Measurements from ENCODE around the gene UBAP1L.

Gene UBAP1L

DNA sequence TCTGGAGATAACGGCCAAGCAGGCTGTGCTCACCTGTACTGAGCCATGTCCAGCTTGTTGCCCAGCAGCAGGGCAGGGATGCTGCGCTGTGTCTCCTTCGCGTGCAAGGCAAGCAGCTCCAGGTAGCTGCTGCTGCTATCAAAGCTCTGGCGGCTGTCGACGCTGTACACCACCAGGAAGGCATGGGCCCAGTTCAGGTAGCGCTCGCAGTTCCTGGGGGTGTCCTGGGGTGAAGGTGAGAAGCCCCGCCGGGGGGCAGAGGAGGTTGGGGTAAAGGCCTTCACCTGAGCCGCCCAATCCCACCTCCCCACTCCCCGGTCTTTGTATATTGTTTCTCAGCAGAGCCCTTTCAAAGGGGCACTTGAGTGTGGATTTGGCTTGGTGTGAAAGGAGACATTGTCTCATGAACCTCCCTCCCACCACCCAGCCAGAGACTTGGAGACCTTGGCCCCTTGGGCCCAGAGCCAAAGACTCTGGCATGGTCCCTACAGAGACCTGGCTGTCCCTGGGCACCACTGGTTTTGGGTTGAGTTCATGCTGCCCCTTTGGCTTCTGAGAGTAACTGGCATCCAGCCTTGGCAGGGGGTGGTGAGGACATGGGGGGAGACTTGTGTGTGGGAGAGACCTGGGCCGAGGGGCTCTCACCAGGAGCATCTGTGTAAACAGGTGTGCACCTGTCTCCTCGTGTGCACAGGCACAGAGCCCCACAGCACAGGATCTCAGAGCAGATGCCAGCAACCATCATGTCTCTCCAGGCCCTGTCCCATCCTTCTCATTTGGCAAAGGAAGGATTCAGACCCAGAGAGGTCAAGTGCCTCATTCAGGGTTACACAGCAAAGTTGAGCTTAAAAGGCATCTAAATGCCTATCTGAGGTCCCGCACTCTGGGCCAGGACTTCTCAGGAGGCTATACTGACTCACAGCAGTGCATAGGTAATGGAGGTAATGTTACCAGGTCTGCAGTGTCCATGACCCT lies 56.3 kb downstream of the UBAP1L start:
- TF ChIP-seq, protein P1, sequence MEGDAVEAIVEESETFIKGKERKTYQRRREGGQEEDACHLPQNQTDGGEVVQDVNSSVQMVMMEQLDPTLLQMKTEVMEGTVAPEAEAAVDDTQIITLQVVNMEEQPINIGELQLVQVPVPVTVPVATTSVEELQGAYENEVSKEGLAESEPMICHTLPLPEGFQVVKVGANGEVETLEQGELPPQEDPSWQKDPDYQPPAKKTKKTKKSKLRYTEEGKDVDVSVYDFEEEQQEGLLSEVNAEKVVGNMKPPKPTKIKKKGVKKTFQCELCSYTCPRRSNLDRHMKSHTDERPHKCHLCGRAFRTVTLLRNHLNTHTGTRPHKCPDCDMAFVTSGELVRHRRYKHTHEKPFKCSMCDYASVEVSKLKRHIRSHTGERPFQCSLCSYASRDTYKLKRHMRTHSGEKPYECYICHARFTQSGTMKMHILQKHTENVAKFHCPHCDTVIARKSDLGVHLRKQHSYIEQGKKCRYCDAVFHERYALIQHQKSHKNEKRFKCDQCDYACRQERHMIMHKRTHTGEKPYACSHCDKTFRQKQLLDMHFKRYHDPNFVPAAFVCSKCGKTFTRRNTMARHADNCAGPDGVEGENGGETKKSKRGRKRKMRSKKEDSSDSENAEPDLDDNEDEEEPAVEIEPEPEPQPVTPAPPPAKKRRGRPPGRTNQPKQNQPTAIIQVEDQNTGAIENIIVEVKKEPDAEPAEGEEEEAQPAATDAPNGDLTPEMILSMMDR (IDR thresholded peaks at IDR 0.05; ENCODE audit: poor library complexity, severe bottlenecking), result no peak
- H3K4me3 ChIP-seq (ENCODE audit: severe bottlenecking), result no peak overlapping the region

DNA sequence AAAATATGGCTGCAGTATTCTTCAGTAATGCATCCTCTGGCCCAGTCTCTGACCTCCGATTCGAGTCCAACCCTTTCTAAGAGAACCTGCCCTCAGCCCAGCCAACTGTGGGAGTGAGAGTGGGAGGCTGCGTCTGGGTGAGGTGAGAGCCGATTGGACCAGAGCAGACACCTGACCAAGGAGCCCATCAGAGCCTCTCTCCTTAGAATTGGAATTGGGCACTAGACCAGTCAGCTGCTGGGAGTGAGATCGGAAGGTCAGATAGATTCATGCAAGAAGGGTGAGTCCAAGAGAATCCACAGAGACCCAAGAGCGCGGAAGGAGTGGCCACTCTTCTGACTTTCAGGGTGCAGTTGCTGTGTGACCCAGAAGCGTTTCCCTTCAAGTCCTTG lies 57.5 kb downstream of the UBAP1L start:
- no peaks in the 10 kb centered on the region for H3K9me3 ChIP-seq (ENCODE audit: severe bottlenecking)
- TF ChIP-seq, protein P1 (IDR thresholded peaks at IDR 0.05; ENCODE audit: poor library complexity, severe bottlenecking), result no peak
- ATAC-seq (ENCODE audit: low read depth) (no peak; the same call in 2 of the 3 replicates), DNase-seq (ENCODE audit: low spot score) (no peak)
- no peak overlapping the region for H3K27ac ChIP-seq (ENCODE audit: poor library complexity, severe bottlenecking)
- no peaks in the 10 kb centered on the region for H3K36me3 ChIP-seq (ENCODE audit: low read depth)
- H3K4me1 ChIP-seq (ENCODE audit: insufficient read depth, poor library complexity, severe bottlenecking), result no peaks in the 10 kb centered on the region
- no peak overlapping the region for H3K4me3 ChIP-seq (ENCODE audit: severe bottlenecking)
- H3K27me3 ChIP-seq (ENCODE audit: insufficient read depth, poor library complexity, severe bottlenecking), result no peaks in the 10 kb centered on the region

More for the DNA sequence above, 56.3 kb downstream of the UBAP1L start:
- no peak for ATAC-seq (ENCODE audit: low read depth)
- Histone ChIP-seq H3K36me3 (ENCODE audit: low read depth) (no peaks in the 10 kb centered on the region), H3K27me3 (ENCODE audit: insufficient read depth, poor library complexity, severe bottlenecking) (no peaks in the 10 kb centered on the region), H3K4me1 (ENCODE audit: insufficient read depth, poor library complexity, severe bottlenecking) (no peaks in the 10 kb centered on the region), H3K27ac (ENCODE audit: poor library complexity, severe bottlenecking) (no peak overlapping the region), H3K9me3 (ENCODE audit: severe bottlenecking) (no peaks in the 10 kb centered on the region)
- DNase-seq (ENCODE audit: low spot score), result no peak

DNA sequence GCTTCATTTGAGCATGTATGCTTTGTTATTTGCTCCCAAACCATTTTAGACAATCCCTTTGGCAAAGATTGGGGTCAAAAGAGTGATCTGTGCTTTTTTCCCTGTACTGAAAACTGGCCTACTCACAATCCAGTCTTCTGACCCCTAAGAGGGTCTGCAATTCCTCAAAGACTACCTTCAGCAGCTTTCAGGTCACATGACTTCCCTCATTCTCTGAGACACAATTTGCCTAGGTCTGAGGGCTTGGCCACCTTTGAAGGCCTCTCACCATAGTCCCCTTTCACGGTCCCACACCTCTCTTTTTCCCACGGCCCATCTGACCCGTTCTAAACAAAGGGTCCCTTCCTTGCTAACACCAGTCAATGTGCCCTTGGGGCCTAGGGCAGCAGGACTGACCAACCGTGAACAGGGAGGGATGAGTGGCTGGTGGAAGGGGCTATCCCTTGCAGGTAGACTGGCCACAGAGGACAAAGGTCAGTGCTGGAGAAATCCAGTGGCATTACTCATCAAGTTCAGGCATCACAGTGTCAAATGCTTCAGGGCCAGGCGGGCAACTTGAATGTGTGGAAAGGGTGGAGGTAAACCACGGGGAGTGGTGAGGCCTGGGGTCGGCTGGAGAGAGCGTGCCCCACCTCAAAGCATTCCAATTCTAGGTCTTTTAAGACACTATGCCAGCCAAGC lies 58.0 kb downstream of the UBAP1L start:
- DNase-seq (ENCODE audit: low spot score), result no peak

DNA sequence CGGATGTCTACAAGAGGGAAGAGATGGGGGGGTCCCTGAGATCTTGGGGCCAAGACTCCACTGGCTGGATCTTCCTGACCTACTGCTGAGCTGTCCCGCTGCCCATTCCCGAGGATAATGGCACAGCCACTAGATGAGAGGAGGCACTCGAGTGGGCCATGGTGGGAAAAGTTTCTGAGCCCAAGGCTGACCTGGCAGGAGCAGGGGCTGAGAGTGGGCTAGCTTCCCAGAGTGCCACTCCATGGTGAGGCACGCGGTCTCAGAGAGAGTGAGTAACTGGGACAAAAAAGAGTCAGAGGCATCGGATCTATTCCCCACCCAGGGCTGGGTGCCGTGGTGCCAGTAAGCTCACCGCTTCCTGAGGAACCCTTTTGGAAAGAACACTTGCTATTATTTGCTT lies 58.9 kb downstream of the UBAP1L start:
- DNase-seq (ENCODE audit: low spot score) (no peak), ATAC-seq (ENCODE audit: low read depth) (no peak)
- H3K27me3 ChIP-seq (ENCODE audit: insufficient read depth, poor library complexity, severe bottlenecking), result no peaks in the 10 kb centered on the region
- H3K9me3 ChIP-seq (ENCODE audit: severe bottlenecking), result no peaks in the 10 kb centered on the region
- H3K4me3 ChIP-seq (ENCODE audit: severe bottlenecking), result no peak overlapping the region
- H3K27ac ChIP-seq (ENCODE audit: poor library complexity, severe bottlenecking), result no peak overlapping the region
- H3K36me3 ChIP-seq (ENCODE audit: low read depth), result no peaks in the 10 kb centered on the region
- H3K4me1 ChIP-seq (ENCODE audit: insufficient read depth, poor library complexity, severe bottlenecking), result no peaks in the 10 kb centered on the region
- TF ChIP-seq, protein P1 (IDR thresholded peaks at IDR 0.05; ENCODE audit: poor library complexity, severe bottlenecking), result no peak

More for the DNA sequence above, 58.0 kb downstream of the UBAP1L start:
- H3K9me3 ChIP-seq (ENCODE audit: severe bottlenecking), result no peaks in the 10 kb centered on the region
- no peaks in the 10 kb centered on the region for H3K36me3 ChIP-seq (ENCODE audit: low read depth)
- no peaks in the 10 kb centered on the region for H3K27me3 ChIP-seq (ENCODE audit: insufficient read depth, poor library complexity, severe bottlenecking)
- H3K4me3 ChIP-seq (ENCODE audit: severe bottlenecking), result no peak overlapping the region
- H3K4me1 ChIP-seq (ENCODE audit: insufficient read depth, poor library complexity, severe bottlenecking), result no peaks in the 10 kb centered on the region
- ATAC-seq (ENCODE audit: low read depth), result peak; percentile 73
- TF ChIP-seq, protein P1 (IDR thresholded peaks at IDR 0.05; ENCODE audit: poor library complexity, severe bottlenecking), result no peak
- H3K27ac ChIP-seq (ENCODE audit: poor library complexity, severe bottlenecking), result no peak overlapping the region
